ENCODE results near the gene AVPR2.

Gene AVPR2

GRCh38 chrX:153903991-153904957 lies at the start of gene AVPR2:
TSS of gene AVPR2 (plus strand) at chrX:153904673. CDS start at chrX:153905146, 473 bp downstream.
- Histone ChIP-seq H3K36me3 (replicated peaks; ENCODE audit: low read depth, low read length) (no peaks in the 10 kb centered on the region), H3K9me3 (ENCODE audit: insufficient read depth, low read length) (no peaks in the 10 kb centered on the region), H3K4me3 (ENCODE audit: low read length) (no peak within 1 kb of the TSS), H3K27me3 (ENCODE audit: low read depth, low read length) (no peaks in the 10 kb centered on the region), H3K27ac (ENCODE audit: low read length) (peak within 1 kb of the TSS; percentile 21; the same call in 1 of the 2 replicates), H3K79me2 (ENCODE audit: low read length) (no peaks in the 10 kb centered on the region), H3K9ac (ENCODE audit: low read length) (no peak within 1 kb of the TSS; the same call in 1 of the 2 replicates), H3K4me1 (ENCODE audit: low read length) (peaks cover 47% of the 10 kb centered on the region), H2AFZ (ENCODE audit: low read depth, low read length) (no peak within 1 kb of the TSS), H4K20me1 (ENCODE audit: insufficient read depth, low read length) (no peaks in the 10 kb centered on the region), H3K4me2 (ENCODE audit: low read length) (peak within 1 kb of the TSS; percentile 5)
- no peak for TF ChIP-seq CTCF (IDR thresholded peaks at IDR 0.05; ENCODE audit: low read depth, low read length)
- no peak for TF ChIP-seq EZH2phosphoT487 (IDR thresholded peaks at IDR 0.05; ENCODE audit: low read depth)

GRCh38 chrX:153854702-153855101 lies 49.8 kb upstream of the AVPR2 start:
- Histone ChIP-seq H3K9ac (ENCODE audit: low read length) (no peak overlapping the region), H3K4me2 (ENCODE audit: low read length) (no peak overlapping the region), H4K20me1 (ENCODE audit: insufficient read depth, low read length) (no peaks in the 10 kb centered on the region), H3K79me2 (ENCODE audit: low read length) (no peaks in the 10 kb centered on the region), H3K27ac (ENCODE audit: low read length) (no peak overlapping the region), H3K36me3 (replicated peaks; ENCODE audit: low read depth, low read length) (no peaks in the 10 kb centered on the region), H3K4me1 (ENCODE audit: low read length) (no peaks in the 10 kb centered on the region), H3K27me3 (ENCODE audit: low read depth, low read length) (peaks cover 8% of the 10 kb centered on the region; the same call in 1 of the 2 replicates), H3K9me3 (ENCODE audit: insufficient read depth, low read length) (no peaks in the 10 kb centered on the region), H3K4me3 (ENCODE audit: low read length) (no peak overlapping the region), H2AFZ (ENCODE audit: low read depth, low read length) (no peak overlapping the region)
- TF ChIP-seq CTCF (IDR thresholded peaks at IDR 0.05; ENCODE audit: low read depth, low read length): no peak
- no peak for TF ChIP-seq EZH2phosphoT487 (IDR thresholded peaks at IDR 0.05; ENCODE audit: low read depth)

- Histone ChIP-seq H4K20me1 (ENCODE audit: insufficient read depth, low read length) (no peaks in the 10 kb centered on the region), H3K9ac (ENCODE audit: low read length) (no peak overlapping the region), H3K27me3 (ENCODE audit: low read depth, low read length) (peaks cover 8% of the 10 kb centered on the region; the same call in 1 of the 2 replicates), H3K9me3 (ENCODE audit: insufficient read depth, low read length) (no peaks in the 10 kb centered on the region), H3K4me2 (ENCODE audit: low read length) (no peak overlapping the region), H3K4me3 (ENCODE audit: low read length) (no peak overlapping the region), H3K4me1 (ENCODE audit: low read length) (no peaks in the 10 kb centered on the region), H3K27ac (ENCODE audit: low read length) (no peak overlapping the region), H3K36me3 (replicated peaks; ENCODE audit: low read depth, low read length) (no peaks in the 10 kb centered on the region), H2AFZ (ENCODE audit: low read depth, low read length) (no peak overlapping the region), H3K79me2 (ENCODE audit: low read length) (no peaks in the 10 kb centered on the region)
- TF ChIP-seq CTCF (IDR thresholded peaks at IDR 0.05; ENCODE audit: low read depth, low read length) (no peak), EZH2phosphoT487 (IDR thresholded peaks at IDR 0.05; ENCODE audit: low read depth) (no peak)
Measured at GRCh38 chrX:153857348-153857903, 47.0 kb upstream of the AVPR2 start.

- Histone ChIP-seq H3K27ac (ENCODE audit: low read length) (no peak overlapping the region), H3K27me3 (ENCODE audit: low read depth, low read length) (peaks cover 2% of the 10 kb centered on the region; the same call in 1 of the 2 replicates), H3K4me1 (ENCODE audit: low read length) (no peaks in the 10 kb centered on the region), H3K4me2 (ENCODE audit: low read length) (0 out of 2 replicates have a peak overlapping the region, but pooled peaks have one; percentile 16), H3K36me3 (replicated peaks; ENCODE audit: low read depth, low read length) (no peaks in the 10 kb centered on the region), H3K79me2 (ENCODE audit: low read length) (no peaks in the 10 kb centered on the region), H4K20me1 (ENCODE audit: insufficient read depth, low read length) (no peaks in the 10 kb centered on the region), H3K9me3 (ENCODE audit: insufficient read depth, low read length) (no peaks in the 10 kb centered on the region), H3K9ac (ENCODE audit: low read length) (no peak overlapping the region), H2AFZ (ENCODE audit: low read depth, low read length) (no peak overlapping the region), H3K4me3 (ENCODE audit: low read length) (no peak overlapping the region)
- TF ChIP-seq CTCF (IDR thresholded peaks at IDR 0.05; ENCODE audit: low read depth, low read length) (no peak), EZH2phosphoT487 (IDR thresholded peaks at IDR 0.05; ENCODE audit: low read depth) (no peak)
Measured at GRCh38 chrX:153861151-153861550, 43.3 kb upstream of the AVPR2 start.
